GM18861 (cell line): ENCODE results near the gene CLK2.
"Not testable (repeated sequence)": the region's sequence is repeated elsewhere in the genome, so short reads cannot be mapped to it uniquely, and the experiment has no call there.

Experiments used
- ATAC-seq: cut with Tn5 transposase; IDR thresholded peaks from one replicate; pipeline ENCODE4 v1.9.1; 2021; ENCODE audit not compliant: unreplicated experiment

Gene CLK2

DNA sequence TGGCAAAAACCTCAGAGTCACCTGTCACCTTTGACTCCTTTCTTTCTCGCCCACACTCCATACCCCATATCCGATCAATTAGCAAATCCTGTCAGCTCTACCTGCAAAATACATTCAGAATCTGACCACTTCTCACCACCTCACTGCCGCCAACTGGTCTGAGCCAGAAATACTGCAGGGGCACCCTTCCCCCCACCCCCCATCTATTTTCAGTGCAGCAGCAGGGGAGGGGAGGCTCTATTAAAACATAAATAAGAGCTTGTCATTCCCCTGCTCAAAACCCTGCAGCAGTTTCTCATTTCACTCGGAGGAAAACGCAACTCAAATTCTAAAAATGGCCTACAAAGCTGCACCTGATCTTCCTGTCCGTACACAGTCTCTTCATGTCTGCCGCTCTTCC lies 24.1 kb upstream of the CLK2 start:
- ATAC-seq, result no peak

DNA sequence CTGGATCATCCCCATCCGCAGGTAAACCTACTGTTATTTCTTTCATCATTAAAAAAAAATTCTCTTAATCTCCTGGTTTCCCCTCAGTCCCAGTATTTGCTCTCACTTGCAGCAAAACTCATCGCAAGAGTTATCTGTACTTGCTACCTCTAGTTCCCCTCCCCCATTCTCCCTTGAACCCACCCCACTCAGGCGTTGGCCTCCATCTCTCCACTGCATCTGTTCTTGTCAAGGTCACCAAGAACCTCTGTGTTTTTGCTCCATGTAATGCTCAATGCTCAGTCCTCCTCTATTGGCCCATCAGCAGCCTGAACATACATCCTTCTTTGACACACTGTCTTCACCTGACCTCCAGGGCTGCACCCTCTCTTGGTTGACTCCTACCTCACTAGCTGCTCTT lies 23.4 kb upstream of the CLK2 start:
- no peak for ATAC-seq

DNA sequence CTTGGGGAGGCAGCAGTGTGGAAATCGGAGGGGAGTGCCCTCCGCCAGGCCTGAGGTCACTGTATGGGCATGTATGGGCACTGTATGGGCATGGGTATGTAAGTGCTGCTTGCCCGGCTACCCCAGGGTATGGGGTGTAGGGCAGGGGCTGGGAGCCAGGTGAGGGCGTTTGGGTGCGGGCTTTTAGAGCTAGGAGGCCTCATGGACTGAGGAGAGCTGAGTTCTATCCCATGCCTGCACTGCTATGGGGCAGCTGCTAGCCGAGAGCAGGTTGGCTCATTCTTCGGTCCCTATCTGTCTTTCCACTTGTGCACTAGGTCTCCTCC lies 22.6 kb upstream of the CLK2 start:
- ATAC-seq, result no peak

DNA sequence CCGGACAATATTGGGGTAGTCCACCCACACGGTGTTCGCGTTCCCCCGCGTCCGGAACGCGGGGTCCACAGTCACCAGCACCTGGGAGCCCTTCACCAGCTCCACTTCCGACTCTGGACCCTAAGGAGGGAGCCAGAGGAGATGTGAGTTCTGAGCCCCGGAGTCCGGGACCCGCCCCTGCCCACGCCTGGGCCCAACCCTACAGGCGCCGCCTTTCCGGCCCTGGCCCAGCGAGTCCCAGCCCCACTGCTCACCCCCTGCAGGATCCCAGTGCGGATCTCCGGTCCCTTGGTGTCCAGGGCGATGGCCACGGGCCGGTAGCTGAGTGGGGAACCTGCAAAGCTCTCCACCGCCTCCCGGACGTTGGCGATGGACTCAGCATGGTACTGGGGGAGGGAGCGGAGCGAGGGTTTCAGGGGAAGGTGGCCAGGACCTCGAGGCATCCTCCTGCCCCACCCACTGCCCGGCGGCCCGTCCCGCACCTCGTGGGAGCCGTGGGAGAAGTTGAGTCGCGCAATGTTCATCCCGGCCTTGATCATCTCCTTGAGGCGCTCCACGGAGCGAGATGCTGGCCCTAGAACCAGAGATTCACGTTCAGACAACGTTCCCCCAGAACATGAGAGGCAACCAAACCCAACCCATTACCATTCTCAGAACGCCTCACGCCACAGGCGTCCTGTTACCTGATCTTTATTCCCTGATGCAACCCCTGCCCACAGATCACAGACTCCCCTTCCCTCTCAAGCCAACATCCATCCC lies 22.1 kb upstream of the CLK2 start:
- ATAC-seq, result no peak

DNA sequence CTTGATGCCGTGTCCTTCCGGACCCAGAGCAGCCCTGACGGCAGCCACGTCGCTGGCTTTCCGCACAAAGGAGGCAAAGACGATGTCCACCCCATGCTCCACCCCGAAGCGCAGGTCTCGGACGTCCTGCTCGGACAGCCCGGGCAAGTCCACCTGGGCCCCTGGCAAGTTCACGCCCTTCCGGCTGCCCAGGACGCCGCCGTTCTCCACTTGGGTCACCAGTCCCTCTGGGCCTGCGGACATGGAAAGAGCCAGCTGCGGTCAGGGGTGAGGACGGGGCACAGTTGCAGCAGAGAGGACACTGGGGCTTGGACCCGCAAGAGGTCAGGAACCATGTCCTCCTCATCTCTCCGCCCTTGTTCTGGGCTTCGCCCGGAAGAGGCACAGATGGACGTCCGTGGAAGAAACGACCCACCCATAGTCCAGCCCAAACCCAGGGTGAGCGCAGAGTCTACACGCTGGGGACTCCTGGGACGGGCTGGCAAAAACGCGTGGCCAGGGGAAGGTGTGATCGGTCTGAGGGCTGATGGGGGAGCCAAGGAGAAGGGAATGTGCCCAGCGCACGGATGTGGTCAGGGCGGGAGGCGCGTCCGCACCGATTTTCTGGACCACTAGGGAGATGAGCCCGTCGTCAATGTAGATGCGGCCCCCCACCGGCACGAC lies 21.3 kb upstream of the CLK2 start:
- ATAC-seq, result no peak

DNA sequence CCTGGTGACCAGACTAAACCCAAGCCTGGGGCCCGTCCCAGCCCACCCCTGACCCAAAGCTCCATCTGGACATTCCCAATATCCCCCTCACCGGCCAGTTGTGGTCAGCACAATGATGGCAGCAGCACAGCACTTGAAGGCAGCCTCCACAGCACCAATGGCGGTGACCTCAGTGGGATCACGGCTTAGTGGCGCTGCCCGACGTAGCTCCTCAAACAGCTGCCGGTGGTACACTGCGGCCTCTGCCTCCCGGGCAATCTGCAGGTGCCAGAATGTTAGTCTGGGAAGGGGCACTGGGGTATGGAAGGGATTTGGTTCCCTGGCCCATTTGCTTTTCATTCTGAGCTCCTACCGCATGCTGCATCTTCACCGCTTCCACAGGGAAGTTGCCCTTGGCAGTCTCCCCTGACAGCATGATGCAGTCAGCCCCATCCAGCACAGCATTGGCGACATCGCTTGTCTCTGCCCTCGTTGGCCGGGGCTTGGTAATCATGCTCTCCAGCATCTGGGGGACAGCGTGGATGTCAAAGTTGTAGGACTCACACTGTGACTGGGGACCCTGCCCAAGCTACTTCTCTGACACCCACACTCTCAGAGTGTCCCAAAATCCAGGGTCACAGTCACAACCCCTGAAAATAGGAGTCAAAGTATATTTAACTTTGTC lies 19.9 kb upstream of the CLK2 start:
- ATAC-seq, result no peak

DNA sequence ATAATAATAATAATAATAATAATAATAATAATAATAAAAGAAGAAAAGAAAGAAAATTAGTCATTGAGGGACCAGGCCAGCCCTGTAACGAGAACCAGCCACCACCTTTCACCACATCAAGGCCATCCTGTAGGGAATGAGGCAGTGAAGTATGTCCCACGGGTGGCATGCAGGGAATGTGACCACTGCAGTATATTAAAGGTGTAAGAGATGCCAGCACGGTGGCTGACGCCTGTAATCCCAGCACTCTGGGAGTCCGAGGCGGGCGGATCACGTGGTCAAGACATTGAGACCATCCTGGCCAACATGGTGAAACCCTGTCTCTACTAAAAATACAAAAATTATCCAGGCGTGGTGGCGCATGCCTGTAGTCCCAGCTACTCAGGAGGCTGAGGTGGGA lies 17.7 kb upstream of the CLK2 start:
- not testable (repeated sequence) for ATAC-seq

DNA sequence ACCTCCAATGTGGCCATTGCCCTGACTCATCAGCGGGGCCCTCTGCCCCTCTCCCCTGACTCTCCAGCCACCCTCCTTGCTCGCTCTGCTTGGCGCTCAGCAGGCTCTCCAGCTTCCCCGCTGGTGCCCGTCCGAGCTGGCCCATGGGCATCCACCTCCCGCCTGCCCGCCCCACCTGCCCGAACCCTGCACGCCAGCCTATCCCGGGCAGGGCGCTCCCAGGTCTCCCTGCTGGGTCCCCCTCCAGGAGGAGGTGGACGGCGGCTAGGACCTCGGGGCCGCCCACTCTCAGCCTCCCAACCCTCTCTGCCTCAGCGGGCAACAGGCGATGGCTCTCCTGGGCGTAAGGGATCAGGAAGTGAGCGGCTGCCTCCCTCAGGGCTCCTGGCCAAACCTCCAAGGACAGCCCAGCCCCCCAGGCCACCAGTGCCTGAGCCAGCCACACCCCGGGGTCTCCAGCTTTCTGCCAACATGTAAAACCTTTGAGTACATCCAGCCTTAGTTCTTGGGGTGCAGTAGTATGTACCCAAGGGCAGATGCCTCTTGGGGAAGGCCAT lies 14.8 kb upstream of the CLK2 start:
- ATAC-seq, result no peak

DNA sequence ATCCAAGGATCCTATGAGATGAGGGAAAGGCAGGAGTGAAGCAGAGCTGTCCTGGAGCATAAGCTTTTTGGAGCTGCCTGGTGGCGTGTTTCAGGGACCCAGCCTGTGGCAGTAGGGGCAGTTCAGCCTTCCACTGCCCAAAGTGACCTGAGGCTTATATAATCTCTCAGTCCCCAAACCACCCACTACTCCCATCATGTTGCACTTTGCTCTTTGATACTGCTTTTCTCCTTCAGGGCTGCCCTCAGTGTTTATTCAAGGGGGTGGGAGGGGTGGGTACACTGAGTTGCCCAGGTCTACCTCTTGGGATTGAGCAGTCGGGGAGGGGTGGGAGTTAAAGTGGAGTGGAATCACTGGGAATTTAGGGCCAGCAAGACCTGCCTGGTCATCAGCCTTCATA lies 13.2 kb upstream of the CLK2 start:
- ATAC-seq, result no peak

DNA sequence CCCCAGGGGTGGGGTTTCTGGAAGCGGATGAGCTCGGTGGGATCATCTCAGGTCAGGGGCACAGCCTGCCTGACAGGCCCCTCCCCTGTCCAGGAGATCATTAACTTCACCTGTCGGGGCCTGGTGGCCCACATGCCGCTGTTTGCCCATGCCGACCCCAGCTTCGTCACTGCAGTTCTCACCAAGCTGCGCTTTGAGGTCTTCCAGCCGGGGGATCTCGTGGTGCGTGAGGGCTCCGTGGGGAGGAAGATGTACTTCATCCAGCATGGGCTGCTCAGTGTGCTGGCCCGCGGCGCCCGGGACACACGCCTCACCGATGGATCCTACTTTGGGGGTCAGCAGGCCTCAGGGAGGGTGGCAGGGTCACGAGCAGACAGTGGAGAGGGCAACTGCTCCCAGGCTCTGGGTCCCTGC lies 12.3 kb upstream of the CLK2 start:
- no peak for ATAC-seq

DNA sequence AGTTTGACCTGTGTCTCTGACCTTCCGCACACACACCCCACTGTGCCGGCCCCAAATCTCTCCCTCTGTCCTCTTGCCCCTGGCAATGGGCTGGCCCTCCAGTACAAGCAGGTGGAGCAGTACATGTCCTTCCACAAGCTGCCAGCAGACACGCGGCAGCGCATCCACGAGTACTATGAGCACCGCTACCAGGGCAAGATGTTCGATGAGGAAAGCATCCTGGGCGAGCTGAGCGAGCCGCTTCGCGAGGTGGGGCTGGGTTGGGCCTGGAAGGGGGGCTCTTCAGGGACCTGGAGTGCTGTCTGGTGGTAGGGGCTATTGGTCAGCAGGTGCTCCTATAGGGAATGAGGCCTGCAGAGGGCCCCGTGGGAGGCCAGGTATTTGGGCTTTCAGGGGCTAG lies 11.8 kb upstream of the CLK2 start:
- no peak for ATAC-seq

DNA sequence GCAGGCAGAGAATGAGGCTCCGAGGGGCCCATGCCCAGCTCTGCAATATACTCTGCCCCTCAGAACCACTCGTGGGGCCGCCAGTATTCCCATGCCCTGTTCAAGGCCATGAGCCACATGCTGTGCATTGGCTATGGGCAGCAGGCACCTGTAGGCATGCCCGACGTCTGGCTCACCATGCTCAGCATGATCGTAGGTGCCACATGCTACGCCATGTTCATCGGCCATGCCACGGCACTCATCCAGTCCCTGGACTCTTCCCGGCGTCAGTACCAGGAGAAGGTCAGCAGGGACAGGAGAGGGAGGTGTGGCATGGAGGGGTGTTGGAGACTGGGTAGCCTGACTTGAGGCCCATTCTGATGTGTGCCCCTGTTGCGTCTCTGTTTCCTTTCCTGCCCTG lies 11.2 kb upstream of the CLK2 start:
- ATAC-seq, result no peak

DNA sequence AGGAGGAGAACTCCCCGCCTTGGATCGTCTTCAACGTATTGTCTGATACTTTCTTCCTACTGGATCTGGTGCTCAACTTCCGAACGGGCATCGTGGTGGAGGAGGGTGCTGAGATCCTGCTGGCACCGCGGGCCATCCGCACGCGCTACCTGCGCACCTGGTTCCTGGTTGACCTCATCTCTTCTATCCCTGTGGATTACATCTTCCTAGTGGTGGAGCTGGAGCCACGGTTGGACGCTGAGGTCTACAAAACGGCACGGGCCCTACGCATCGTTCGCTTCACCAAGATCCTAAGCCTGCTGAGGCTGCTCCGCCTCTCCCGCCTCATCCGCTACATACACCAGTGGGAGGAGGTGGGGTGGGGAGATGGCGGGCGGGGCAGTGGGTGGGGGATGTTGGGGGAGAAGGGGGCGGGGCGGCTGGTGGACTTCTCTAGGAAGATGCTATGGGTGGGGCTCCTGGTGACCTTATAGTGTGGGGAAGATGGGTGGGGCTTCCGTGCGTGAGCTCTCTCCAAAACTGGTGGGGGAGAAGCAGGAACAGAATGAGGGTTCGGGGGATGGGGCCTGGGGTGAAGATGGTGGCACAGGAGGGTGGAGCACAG lies 9.3 kb upstream of the CLK2 start:
- ATAC-seq, result no peak

DNA sequence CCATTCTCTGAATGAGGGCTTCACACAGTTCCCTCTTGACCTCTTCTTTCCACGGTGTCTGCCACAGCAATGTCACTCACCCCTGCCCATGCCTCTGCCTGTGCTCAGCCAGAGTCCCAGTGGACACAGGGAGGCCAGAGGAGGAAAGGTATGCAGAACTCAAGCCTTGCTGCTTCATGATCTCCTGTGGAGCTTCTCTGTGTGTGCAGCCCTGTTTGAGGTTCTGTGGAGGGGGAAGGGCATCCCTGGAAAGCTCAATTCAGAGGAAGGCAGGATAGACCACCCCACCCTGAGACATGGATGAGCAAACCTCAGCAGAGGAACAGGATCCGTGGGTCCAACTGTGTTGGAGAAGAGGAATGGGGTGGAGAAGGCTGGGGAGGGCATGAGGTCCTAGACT lies 6.0 kb upstream of the CLK2 start:
- ATAC-seq, result no peak

DNA sequence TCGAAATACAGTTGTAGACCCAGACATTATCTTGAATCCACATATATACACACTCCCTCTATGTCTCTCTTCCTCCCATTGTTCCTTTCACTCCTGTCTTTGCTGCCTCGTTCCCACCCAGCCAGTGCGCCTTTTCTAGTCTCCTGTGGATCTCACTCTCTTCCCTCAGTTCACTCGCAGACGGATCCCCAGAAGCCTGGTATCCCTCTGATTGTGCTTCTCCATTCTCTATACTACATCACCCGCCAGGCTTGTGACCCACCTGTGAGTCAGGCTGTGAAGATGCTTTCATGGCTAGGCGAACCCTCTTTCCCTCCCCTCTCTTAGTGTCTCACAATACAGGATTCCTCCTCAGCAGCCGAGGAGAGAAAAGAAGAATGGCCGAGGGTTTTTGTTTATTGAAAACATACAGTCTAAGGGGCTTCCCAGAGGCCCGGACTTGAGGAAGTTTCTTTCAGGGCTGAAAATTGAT lies 5.4 kb upstream of the CLK2 start:
- ATAC-seq, result no peak

DNA sequence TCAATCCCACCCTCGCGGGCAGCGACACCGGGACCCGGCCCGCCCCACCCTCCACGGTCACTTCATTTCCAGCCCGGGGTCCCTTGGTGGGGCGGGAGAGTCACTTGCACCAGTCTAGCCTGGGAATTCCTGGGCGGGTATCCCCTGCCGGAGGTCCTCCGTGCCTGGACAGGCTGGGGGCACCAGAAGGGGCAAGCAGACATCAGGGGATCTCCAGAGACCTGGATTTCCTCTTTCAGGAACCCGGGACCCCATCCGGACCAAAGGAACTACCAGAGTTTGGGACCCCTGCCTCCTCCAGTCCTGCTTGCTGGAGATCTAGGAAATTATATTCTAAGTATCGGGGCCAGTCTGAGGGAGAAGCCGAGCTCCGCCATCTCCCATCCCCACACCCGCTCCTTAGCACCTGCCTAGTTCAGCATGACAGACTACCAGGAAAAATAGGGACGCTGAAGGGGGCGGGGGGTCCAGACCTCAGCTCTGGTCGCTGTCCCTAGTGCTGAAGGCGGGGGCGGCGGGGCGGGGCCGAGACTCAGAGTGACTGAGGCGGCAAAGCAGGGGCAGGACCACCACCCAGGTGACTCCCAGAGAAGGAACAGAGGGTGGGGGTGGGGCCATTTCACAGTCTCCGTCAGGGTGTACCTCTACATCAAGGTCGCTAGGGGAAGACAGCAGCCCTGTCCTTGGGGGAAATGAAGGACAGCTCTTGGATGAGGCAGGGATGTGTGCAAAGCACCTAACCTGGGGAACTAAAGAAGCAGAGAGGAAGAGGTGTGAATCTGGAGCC lies 4.8 kb upstream of the CLK2 start:
- no peak for ATAC-seq

DNA sequence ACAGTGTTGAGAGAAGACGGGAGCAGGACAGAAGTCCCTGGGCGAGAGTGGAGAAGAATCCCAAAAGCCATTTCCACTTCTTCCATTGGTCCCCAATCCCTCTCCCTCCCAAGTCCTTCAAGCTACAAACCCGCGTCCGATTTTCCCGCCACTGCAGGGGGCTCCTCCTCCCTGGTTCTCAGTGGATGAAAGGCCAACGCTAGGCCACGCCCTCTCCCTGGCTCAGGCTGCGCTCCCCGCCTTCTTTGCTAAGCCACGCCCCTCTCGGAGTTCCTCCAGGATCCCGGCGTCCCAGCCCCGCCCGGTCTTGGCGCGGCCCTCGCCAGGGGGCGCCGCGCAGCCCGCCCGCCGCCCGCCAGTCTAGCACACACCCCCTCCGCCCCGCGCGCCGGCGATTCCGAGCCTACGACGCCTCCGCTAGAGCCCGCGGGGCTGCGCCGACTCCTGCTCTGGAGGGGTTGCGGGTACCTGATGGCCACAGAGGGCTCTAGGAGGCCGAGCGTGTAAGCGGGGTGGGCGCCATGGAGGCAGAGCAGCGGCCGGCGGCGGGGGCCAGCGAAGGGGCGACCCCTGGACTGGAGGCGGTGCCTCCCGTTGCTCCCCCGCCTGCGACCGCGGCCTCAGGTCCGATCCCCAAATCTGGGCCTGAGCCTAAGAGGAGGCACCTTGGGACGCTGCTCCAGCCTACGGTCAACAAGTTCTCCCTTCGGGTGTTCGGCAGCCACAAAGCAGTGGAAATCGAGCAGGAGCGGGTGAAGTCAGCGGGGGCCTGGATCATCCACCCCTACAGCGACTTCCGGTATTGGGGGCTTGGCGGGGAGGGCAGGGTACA lies 4.0 kb upstream of the CLK2 start, which contains the start of gene HCN3:
Gene HCN3 (plus strand): TSS at position 394 of the 832 bp plus-strand sequence. CDS start 128 bp downstream, at position 522.
- no peak for ATAC-seq

DNA sequence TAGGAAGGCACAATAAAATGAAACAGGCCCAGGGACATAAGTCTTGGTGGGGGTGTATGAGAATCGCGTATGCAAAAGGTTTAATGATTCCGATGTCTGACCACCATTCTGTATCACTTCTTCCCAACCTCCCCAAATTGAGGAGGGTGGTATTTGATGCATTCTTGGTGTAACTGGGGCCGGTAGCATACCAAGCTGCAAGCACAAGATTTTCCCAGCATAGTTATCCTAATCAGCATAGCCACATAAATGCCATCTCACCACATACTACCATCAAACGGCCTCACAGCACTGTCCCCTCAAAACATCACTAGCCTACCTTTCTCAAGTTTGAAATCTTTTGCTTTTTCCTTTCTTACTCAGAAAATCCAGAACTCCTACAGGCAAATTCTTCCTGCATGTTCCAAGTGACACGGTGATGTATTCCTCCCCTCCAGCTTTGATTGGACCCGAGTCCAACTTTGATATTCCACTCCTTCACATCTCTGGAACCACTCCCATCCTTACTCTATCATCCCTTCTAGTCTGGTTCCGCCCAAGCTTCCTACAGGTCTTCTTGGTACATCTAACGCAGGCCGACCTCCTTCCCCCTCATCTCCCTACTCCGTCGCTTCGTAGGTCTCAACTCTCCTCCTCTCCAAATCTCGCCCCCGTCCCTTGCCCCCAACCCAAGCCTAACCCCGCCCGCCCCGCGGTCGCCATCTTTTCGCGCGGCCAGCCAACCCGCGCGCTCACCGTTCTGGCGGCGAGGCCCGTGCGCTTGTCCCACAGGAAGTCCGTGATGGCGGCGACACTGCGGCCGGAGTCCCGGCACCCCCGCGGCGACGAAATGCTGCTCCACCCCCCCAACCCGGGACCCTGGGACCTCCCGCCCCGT lies 600 bp downstream of the CLK2 start:
- ATAC-seq, result peak; percentile 10

DNA sequence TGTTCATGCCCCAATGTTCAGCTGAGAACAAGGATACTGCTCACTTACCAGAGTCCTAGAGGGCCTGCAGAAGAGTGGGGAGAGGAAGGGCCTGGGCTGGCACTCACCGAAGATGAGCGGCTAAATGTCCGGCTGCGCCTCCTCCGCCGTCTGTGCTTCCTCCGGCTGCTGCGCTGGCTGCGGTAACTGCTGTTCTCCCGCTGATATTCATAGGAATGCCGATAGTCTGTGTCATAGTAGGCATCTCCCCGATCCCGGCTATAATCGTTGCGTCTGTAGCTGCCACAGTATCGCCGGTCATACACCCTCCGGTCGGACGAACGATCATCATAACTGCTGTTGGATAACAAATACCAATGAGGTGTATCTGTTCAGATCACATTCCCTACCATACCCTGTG lies 3.9 kb downstream of the CLK2 start:
- ATAC-seq, result no peak
